Measurements from ENCODE around the gene IGFL3.

- TF ChIP-seq CTCF (IDR thresholded peaks at IDR 0.05), result no peak
- no peak for TF ChIP-seq POLR2A (IDR thresholded peaks at IDR 0.05)
These were observed 17.8 kb upstream of the IGFL3 start for GRCh38 chr19:46142294-46142693.

Measured in body of pancreas (tissue), 4 donors.